ENCODE measurements around the gene CFAP20. TPM values are rescaled to one million over a fixed set of nuclear protein-coding genes. Genes with fewer than 3 reads are reported as not detected.
A peak's percentile ranks its signal among the peaks of the same experiment; 100 is the strongest.

Gene CFAP20
- total and polyA plus RNA-seq, 2 of the 13 experiments (the other 11 are each of a cell fraction or from before 2014, with no cell fraction given), result 73.1 to 87.4 TPM

DNA sequence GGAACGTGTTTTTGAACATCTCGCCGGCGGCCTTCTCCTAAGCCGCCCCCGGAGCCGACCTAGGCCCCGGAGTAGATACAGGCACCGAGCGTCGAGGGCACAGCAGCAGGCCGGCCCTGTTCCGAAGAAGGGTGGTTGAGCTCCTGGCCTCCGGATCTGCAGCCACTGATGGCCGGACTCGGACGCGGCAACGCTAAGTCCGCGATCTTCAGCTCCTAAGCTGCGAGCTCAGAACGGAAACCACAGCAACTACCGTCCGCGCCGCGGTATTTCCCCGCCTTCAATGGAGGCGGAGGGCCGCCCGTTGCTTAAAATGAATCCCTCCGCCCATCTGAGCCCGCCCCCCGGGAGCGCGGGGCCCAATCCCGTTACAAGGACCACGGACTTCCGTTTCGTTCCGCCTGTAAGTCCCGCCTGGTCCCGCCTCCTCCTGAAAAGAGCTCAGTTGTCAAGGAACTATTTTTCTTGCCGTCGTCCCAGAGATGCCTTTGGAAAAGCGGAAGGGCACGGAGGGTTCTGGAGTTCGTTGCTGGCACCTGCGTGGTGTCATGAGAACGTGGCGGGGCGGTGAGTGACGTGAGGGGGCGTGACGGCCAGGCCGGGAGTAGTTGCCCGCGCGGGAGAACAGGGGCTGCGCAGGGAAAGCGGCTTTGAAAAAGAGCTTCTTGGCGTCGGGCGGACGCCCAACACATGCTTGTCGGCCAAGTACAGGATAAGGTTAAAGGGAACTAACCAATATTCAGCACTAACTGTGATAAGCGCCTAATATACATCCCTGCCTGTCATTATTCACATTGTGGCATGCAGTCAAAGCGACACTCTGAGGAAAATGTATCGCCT, at the start of gene CFAP20 (continued):
- peak; percentile 98 for TF ChIP-seq ZNF350 (CRISPR knock-in tag; IDR thresholded peaks at IDR 0.05; ENCODE audit: borderline replicate concordance, low read depth)
- no peak for TF ChIP-seq MBD4 (IDR thresholded peaks at IDR 0.05; ENCODE audit: borderline replicate concordance, low read length)
- no peak for TF ChIP-seq PRPF4 (IDR thresholded peaks at IDR 0.05; ENCODE audit: low read depth, low read length, poor library complexity, severe bottlenecking)
- peak; percentile 42 for TF ChIP-seq CEBPG (CRISPR knock-in tag; IDR thresholded peaks at IDR 0.05)
- TF ChIP-seq, protein P1, sequence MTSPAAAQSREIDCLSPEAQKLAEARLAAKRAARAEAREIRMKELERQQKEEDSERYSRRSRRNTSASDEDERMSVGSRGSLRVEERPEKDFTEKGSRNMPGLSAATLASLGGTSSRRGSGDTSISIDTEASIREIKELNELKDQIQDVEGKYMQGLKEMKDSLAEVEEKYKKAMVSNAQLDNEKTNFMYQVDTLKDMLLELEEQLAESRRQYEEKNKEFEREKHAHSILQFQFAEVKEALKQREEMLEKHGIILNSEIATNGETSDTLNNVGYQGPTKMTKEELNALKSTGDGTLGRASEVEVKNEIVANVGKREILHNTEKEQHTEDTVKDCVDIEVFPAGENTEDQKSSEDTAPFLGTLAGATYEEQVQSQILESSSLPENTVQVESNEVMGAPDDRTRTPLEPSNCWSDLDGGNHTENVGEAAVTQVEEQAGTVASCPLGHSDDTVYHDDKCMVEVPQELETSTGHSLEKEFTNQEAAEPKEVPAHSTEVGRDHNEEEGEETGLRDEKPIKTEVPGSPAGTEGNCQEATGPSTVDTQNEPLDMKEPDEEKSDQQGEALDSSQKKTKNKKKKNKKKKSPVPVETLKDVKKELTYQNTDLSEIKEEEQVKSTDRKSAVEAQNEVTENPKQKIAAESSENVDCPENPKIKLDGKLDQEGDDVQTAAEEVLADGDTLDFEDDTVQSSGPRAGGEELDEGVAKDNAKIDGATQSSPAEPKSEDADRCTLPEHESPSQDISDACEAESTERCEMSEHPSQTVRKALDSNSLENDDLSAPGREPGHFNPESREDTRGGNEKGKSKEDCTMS (CRISPR knock-in tag; conservative IDR thresholded peaks at IDR 0.05), result no peak; the same call in 1 of the 2 replicates
- no peak for TF ChIP-seq TBP (CRISPR knock-in tag; IDR thresholded peaks at IDR 0.05)
- TF ChIP-seq, protein P2, sequence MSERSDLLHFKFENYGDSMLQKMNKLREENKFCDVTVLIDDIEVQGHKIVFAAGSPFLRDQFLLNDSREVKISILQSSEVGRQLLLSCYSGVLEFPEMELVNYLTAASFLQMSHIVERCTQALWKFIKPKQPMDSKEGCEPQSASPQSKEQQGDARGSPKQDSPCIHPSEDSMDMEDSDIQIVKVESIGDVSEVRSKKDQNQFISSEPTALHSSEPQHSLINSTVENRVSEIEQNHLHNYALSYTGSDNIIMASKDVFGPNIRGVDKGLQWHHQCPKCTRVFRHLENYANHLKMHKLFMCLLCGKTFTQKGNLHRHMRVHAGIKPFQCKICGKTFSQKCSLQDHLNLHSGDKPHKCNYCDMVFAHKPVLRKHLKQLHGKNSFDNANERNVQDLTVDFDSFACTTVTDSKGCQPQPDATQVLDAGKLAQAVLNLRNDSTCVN (CRISPR knock-in tag; IDR thresholded peaks at IDR 0.05; ENCODE audit: borderline replicate concordance), result peak; percentile 79
- peak; percentile 91 for TF ChIP-seq ZNF274 (CRISPR knock-in tag; IDR thresholded peaks at IDR 0.05)
- no peak for TF ChIP-seq ZNF713 (CRISPR knock-in tag; IDR thresholded peaks at IDR 0.05)
- TF ChIP-seq FOSL1 (CRISPR knock-in tag; IDR thresholded peaks at IDR 0.05; ENCODE audit: borderline replicate concordance), result no peak
- peak; percentile 70 for TF ChIP-seq CCDC6 (CRISPR knock-in tag; IDR thresholded peaks at IDR 0.05)
- TF ChIP-seq, protein P3, sequence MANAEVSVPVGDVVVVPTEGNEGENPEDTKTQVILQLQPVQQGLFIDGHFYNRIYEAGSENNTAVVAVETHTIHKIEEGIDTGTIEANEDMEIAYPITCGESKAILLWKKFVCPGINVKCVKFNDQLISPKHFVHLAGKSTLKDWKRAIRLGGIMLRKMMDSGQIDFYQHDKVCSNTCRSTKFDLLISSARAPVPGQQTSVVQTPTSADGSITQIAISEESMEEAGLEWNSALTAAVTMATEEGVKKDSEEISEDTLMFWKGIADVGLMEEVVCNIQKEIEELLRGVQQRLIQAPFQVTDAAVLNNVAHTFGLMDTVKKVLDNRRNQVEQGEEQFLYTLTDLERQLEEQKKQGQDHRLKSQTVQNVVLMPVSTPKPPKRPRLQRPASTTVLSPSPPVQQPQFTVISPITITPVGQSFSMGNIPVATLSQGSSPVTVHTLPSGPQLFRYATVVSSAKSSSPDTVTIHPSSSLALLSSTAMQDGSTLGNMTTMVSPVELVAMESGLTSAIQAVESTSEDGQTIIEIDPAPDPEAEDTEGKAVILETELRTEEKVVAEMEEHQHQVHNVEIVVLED (CRISPR knock-in tag; IDR thresholded peaks at IDR 0.05; ENCODE audit: borderline replicate concordance), result peak; percentile 96
- TF ChIP-seq CBX5 (CRISPR knock-in tag; IDR thresholded peaks at IDR 0.05; ENCODE audit: borderline replicate concordance), result peak; percentile 87; the same call in 1 of the 2 replicates
- TF ChIP-seq POLR2A (IDR thresholded peaks at IDR 0.05; ENCODE audit: insufficient read depth in 1 of 2, low read depth in 2 of 2, low read length in 2 of 2), result peak; percentile 92 to 97
- 0 out of 2 replicates have a peak, but pooled peaks have one; percentile 40 for TF ChIP-seq FOXA3 (CRISPR knock-in tag; IDR thresholded peaks at IDR 0.05)
- TF ChIP-seq HCFC1 (IDR thresholded peaks at IDR 0.05; ENCODE audit: low read depth, low read length), result peak; percentile 28; the same call in 1 of the 2 replicates
- peak; percentile 96 for TF ChIP-seq PHF8 (CRISPR knock-in tag; IDR thresholded peaks at IDR 0.05)
- peak; percentile 54 for TF ChIP-seq IKZF4 (CRISPR knock-in tag; IDR thresholded peaks at IDR 0.05; ENCODE audit: borderline replicate concordance, low read depth, not compliant biosample characterization)
- TF ChIP-seq NFIB (CRISPR knock-in tag; IDR thresholded peaks at IDR 0.05; ENCODE audit: borderline replicate concordance), result no peak

Measured in HepG2 (cell line).